ENCODE measurements around the gene DMKN. TPM values are rescaled to one million over a fixed set of nuclear protein-coding genes. Genes with fewer than 3 reads are reported as not detected.
A peak's percentile ranks its signal among the peaks of the same experiment; 100 is the strongest.

DMKN gene
- total and polyA plus RNA-seq, 2 of the 4 experiments (the other 2 are of a cell fraction) = 0.36 to 2.4 TPM

GRCh38 chr19:35521124-35521743 lies 7.8 kb upstream of the DMKN start:
- Histone ChIP-seq H2AFZ (replicated peaks; ENCODE audit: low read length, poor library complexity) (peak overlapping the region; percentile 26), H3K27me3 (ENCODE audit: control insufficient read depth, insufficient read depth, low read length) (peaks cover 7% of the 10 kb centered on the region), H4K91ac (ENCODE audit: insufficient read depth, low read depth, low read length) (no peak overlapping the region), H3K4ac (ENCODE audit: low read depth, low read length) (no peak overlapping the region), H4K20me1 (ENCODE audit: insufficient read depth, low read length) (no peaks in the 10 kb centered on the region), H2BK120ac (ENCODE audit: low read depth, low read length) (peak overlapping the region; percentile 14; the same call in 1 of the 2 replicates), H2BK15ac (ENCODE audit: low read depth, low read length) (no peak overlapping the region), H3K79me1 (ENCODE audit: low read depth in 1 of 2, low read length in 2 of 2) (0 out of 4 replicates have a peak, but pooled peaks cover 0 to 3% of the 10 kb centered on the region in 2 experiments), H3K9me1 (ENCODE audit: insufficient read depth, low read length) (peaks cover 16% of the 10 kb centered on the region), H3K4me3 (ENCODE audit: insufficient read depth, low read depth, low read length) (no peak overlapping the region), H3K18ac (ENCODE audit: low read depth, low read length) (no peak overlapping the region), H2AK9ac (replicated peaks; ENCODE audit: low read depth, low read length, poor library complexity) (peak overlapping the region; percentile 60), H3K36me3 (ENCODE audit: control insufficient read depth, insufficient read depth, low read length) (no peaks in the 10 kb centered on the region), H3K4me2 (ENCODE audit: low read depth, low read length) (no peak overlapping the region), H3K14ac (replicated peaks; ENCODE audit: low read depth, low read length) (no peak overlapping the region), H3K4me1 (ENCODE audit: control insufficient read depth, insufficient read depth, low read length) (peaks cover 7% of the 10 kb centered on the region), H3K9ac (ENCODE audit: low read depth, low read length) (no peak overlapping the region), H2BK20ac (ENCODE audit: low read depth, low read length) (no peak overlapping the region), H3K9me3 (ENCODE audit: control insufficient read depth, insufficient read depth, low read length) (no peaks in the 10 kb centered on the region), H2BK5ac (ENCODE audit: low read depth, low read length, poor library complexity, severe bottlenecking) (no peak overlapping the region), H3K56ac (ENCODE audit: extremely low read depth, insufficient read depth, low read length) (no peak overlapping the region), H4K5ac (ENCODE audit: low read depth, low read length) (no peak overlapping the region), H2AK5ac (ENCODE audit: low read depth, low read length) (no peak overlapping the region), H3K23ac (ENCODE audit: low read depth, low read length) (no peak overlapping the region), H3K27ac (ENCODE audit: insufficient read depth, low read length) (no peak overlapping the region), H4K8ac (ENCODE audit: low read depth in 2 of 2, low read length in 2 of 2) (no peak overlapping the region)
- POLR2A ChIA-PET (ENCODE audit: unreplicated experiment) = no interaction called here
- DNase-seq = no peak
- dilution Hi-C loops (cut with HindIII; ENCODE audit: low sequenced_read_pairs, unreplicated experiment) = no loop called here
- no peak for ATAC-seq (ENCODE audit: low read depth)
- 43% methylated on average over 1 of the region's 16 CpGs; no CpG with 5 or more reads in 1 of the 2 experiments for WGBS, 2 experiments (ENCODE audit: extremely low coverage in 2 of 2, insufficient read length in 1 of 2)
- in situ Hi-C loops (cut with MboI; ENCODE audit: low sequenced_read_pairs) = no loop called here
- TF ChIP-seq MXI1 (IDR thresholded peaks at IDR 0.05; ENCODE audit: borderline replicate concordance, low read depth, low read length) (no peak), MAZ (IDR thresholded peaks at IDR 0.05; ENCODE audit: borderline replicate concordance, low read depth, low read length) (no peak), USF2 (IDR thresholded peaks at IDR 0.05; ENCODE audit: low read depth, low read length) (no peak), CTCF (conservative IDR thresholded peaks at IDR 0.05; ENCODE audit: low read depth, low read length) (no peak), BHLHE40 (IDR thresholded peaks at IDR 0.05; ENCODE audit: low read depth, low read length) (no peak), RCOR1 (IDR thresholded peaks at IDR 0.05; ENCODE audit: insufficient replicate concordance, low read length) (no peak), FOS (IDR thresholded peaks at IDR 0.05; ENCODE audit: low read depth, low read length) (no peak), RFX5 (IDR thresholded peaks at IDR 0.05; ENCODE audit: low read depth, low read length) (no peak), NFE2L2 (IDR thresholded peaks at IDR 0.05; ENCODE audit: low read depth, low read length) (no peak), POLR2A (IDR thresholded peaks at IDR 0.05; ENCODE audit: low read depth, low read length) (no peak), CHD1 (IDR thresholded peaks at IDR 0.05; ENCODE audit: low read depth, low read length) (no peak), SMC3 (IDR thresholded peaks at IDR 0.05; ENCODE audit: low read depth, low read length) (no peak), MAFK (IDR thresholded peaks at IDR 0.05; ENCODE audit: low read depth, low read length) (no peak), ELK1 (IDR thresholded peaks at IDR 0.05; ENCODE audit: borderline replicate concordance, low read depth, low read length) (no peak), CEBPB (IDR thresholded peaks at IDR 0.05; ENCODE audit: low read depth, low read length) (no peak)
- CTCF ChIA-PET = no interaction called here
- intact Hi-C loops (cut with micrococcal nuclease) = no loop called here
- BruUV-seq (replicated peaks) = no TSS peak

All from IMR-90 (cell line).